GM12801 (cell line): ENCODE results near the gene DDX21.

ENCODE experiments used
- TF ChIP-seq, protein P1 (sequence below): IDR thresholded peaks from one replicate; pipeline ENCODE4 v1.5.1; 2011; ENCODE audit warnings: control low read depth; ENCODE audit not compliant: insufficient read length; ENCODE audit errors: extremely low read depth

The DDX21 gene

DNA sequence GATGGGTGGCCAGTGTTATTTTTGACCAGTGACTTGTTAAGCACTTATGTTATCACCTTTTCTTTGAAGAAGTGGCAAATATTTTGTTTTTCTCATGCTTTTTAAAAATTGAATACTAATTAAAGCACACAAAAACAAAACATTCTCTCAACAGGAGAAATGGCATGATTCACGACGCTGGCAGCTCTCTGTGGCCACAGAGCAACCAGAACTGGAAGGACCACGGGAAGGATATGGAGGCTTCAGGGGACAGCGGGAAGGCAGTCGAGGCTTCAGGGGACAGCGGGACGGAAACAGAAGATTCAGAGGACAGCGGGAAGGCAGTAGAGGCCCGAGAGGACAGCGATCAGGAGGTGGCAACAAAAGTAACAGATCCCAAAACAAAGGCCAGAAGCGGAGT, 26.4 kb downstream of the DDX21 start:
- TF ChIP-seq, protein P1, sequence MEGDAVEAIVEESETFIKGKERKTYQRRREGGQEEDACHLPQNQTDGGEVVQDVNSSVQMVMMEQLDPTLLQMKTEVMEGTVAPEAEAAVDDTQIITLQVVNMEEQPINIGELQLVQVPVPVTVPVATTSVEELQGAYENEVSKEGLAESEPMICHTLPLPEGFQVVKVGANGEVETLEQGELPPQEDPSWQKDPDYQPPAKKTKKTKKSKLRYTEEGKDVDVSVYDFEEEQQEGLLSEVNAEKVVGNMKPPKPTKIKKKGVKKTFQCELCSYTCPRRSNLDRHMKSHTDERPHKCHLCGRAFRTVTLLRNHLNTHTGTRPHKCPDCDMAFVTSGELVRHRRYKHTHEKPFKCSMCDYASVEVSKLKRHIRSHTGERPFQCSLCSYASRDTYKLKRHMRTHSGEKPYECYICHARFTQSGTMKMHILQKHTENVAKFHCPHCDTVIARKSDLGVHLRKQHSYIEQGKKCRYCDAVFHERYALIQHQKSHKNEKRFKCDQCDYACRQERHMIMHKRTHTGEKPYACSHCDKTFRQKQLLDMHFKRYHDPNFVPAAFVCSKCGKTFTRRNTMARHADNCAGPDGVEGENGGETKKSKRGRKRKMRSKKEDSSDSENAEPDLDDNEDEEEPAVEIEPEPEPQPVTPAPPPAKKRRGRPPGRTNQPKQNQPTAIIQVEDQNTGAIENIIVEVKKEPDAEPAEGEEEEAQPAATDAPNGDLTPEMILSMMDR, result no peak

DNA sequence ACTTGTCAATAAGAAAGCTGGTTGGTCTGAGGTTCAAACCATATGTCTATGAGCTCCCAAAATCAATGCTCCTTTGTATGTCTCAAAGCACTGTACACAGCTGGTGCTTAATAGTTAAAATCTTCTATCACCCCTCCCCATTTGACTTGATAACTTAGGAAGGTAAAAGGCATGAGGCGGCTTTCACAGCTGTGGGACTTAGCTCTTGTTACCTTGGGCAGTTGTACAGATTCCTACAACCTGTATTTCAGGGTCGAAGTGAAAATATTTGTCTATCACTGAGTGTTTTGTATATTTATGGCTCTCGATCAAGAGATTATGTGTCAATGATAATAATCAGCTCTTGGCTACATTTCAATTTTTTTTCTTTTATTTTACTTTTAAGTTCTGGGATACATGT, 31.6 kb downstream of the DDX21 start:
- TF ChIP-seq, protein P1, result no peak

DNA sequence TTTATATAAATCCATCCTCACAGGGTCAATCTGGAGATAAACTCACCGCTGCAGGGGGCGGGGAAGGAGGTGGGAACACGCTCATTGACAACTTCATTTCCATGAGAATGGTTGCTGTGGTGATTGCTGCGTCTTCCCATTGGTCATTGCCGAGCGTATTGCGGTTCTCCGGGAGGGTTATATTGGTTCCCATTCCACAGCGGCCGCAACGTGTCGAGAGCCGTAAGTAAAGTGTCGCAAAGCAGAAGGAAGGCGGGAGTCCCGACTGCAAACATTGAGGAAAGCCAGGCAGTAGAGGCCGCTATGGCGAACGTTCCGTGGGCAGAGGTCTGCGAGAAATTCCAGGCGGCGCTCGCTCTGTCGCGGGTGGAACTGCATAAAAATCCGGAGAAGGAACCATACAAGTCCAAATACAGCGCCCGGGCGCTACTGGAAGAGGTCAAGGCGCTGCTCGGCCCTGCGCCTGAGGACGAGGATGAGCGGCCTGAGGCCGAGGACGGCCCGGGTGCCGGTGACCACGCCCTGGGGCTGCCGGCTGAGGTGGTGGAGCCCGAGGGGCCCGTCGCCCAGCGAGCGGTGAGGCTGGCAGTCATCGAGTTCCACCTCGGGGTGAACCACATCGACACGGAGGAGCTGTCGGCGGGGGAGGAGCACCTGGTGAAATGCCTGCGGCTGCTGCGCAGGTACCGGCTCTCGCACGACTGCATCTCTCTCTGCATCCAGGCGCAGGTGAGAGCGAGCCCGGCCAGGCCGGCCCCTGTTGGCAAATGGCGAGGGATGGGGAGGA, 32.8 kb downstream of the DDX21 start, which contains the start of gene KIFBP:
KIFBP (plus strand) TSS at position 274 of the 787 bp plus-strand sequence; CDS start at position 304, 30 bp downstream.
- TF ChIP-seq, protein P1, result no peak

DNA sequence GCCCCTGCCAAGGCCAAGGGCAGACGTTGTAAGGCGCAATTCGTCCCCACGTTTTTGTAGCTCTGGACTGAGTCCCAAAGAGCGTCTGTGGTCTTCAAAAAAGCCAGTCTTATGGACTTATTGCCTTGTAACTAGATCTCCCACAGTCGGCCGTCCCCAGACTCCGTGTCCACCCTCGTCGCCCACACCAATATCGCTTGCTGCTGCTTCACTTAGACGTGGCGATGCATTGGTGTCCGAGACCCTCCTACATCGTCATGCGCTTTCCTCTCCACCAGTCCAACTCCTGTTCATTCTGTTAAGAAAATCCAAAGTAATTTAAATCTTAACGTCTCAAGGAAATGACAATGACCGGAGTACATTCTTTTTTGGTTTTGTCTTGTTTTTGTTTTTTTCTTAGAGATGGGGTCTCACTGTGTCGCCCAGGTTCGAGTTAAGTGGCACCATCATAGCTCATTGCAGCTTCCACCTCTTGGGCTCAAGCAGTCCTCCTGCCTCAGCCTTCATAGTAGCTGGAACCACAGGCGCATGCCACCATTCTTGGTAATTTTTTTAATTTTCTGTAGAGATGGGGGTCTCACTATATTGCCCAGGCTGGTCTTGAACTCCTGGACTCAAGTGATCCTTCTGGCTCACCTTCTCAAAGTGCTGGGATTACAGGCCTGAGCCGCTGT, 33.5 kb downstream of the DDX21 start:
- TF ChIP-seq, protein P1, result no peak

DNA sequence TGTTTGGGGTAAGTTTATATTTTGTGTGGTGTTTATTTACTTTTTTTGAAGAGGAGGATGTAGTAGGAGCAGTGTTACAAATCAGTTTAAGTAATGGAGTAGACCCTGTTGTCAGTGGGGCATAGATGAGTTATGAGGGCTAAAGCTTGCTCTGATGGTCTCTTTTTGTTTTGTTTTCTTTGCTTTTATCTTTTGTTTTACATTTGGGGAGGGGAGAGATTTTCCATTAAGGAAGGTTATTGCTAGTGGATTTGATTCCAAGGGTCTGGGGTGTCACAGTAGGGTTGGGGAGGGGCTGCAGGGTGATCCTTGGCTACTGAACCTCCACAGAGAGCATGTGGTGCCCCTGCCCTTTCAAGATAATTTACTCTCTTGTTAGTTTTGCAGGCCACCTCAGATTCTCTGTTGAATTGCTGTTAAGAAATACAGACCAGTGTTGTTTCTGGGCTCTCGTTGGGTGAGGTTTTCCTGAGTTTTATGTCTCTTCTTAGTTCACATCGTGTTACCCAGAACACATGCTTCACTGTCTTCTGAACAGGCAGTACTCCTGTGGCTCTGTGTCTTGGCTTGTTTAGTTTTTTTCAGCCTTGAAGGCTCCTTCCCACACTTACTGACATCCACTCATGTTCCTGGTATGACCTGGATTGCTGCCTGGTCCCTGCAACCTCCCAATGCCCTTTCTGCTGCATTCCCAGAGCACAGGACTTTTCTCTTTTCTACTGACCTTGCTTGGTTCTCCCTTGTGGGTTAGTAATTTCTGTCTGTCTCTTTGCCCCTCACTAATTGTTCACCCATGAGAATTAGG, 36.9 kb downstream of the DDX21 start:
- TF ChIP-seq, protein P1, result no peak

DNA sequence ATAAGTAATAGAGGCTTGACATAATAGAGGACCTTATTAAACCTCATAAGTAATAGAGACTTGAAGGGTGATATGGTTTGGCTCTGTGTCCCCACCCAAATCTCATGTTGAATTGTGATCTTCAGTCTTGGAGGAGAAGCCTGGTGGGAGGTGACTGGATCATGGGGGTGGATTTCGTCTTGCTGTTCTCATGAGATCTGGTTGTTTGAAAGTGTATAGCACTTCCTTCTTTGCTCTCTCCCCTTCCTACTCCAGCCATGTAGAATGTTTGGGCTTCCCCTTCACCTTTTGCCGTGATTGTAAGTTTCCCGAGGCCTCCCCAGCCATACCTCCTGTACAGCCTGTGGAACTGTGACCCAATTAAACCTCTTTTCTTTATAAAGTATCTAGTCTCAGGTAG, 41.2 kb downstream of the DDX21 start:
- TF ChIP-seq, protein P1, result no peak

DNA sequence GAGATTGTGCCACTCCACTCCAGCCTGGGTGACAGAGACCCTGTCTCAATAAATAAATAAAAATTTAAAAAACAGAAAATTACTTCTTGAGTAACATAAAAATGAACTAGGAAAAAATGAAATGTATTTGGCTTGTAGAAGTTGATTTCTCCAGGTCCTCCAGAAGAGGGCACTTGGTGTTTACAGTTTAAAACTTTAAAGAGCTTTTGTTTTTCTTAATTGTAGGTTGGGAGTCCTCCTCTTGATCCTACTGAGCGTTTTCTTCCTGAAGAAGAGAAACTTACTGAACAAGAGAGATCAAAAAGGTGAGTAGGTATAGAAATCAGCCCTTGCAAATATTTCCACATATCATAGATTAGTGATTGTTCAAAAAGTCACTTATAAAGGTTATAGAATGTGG, 48.9 kb downstream of the DDX21 start:
- TF ChIP-seq, protein P1, result no peak
